Peyer's patch (tissue), 4 donors: ENCODE measurements around the gene HTRA2.
A peak's percentile ranks its signal among the peaks of the same experiment; 100 is the strongest.

Source experiments
- CTCF ChIP-seq, 6 experiments: fragments of 450-650 bp in 4 of 6; fragments of 200-600 bp in 2 of 6; sonication (generic) in 1 of 6; IDR thresholded peaks; one replicate each; pipeline ENCODE4 v1.5.1; 2017 to 2019; ENCODE audit warnings: antibody characterized with exemption in 6 of 6, mild to moderate bottlenecking in 3 of 6, moderate library complexity in 1 of 6
- POLR2A ChIP-seq, 2 donors: fragments of 450-650 bp; IDR thresholded peaks; one replicate each; pipeline ENCODE4 v1.5.1; 2017; ENCODE audit warnings: antibody characterized with exemption in 2 of 2, mild to moderate bottlenecking in 2 of 2, moderate library complexity in 2 of 2

- TF ChIP-seq CTCF (IDR thresholded peaks at IDR 0.05) (peak in 3 of 6 experiments; percentile 56 to 76 (median 60)), POLR2A (IDR thresholded peaks at IDR 0.05) (no peak)
These were observed 2.5 kb downstream of the HTRA2 start for GRCh38 chr2:74532222-74532621.
